T-helper 2 cell treated with Interferon-gamma antibody and Interleukin-4, amounts not matched to agents 5 μg/mL and 100 μg/mL, for 36 hours (primary cell): Measurements from ENCODE around the gene ADGRV1.
"Not testable (repeated sequence)": the region's sequence is repeated elsewhere in the genome, so short reads cannot be mapped to it uniquely, and the experiment has no call there.

ENCODE experiments used
- DNase-seq: peaks from one replicate; pipeline ENCODE4 v3.0.0; 2021; ENCODE audit warnings: low spot score
- H3K27ac Mint-ChIP-seq: one replicate; pipeline ENCODE4 v1.8.0; 2021; ENCODE audit warnings: mild to moderate bottlenecking, mixed read lengths
- H3K27me3 Mint-ChIP-seq: one replicate; pipeline ENCODE4 v1.8.0; 2021; ENCODE audit warnings: low read depth, mixed read lengths
- H3K36me3 Mint-ChIP-seq: one replicate; pipeline ENCODE4 v1.8.0; 2021; ENCODE audit warnings: low read depth, mixed read lengths
- H3K4me1 Mint-ChIP-seq: one replicate; pipeline ENCODE4 v1.8.0; 2021; ENCODE audit warnings: low read depth, mixed read lengths
- H3K4me3 Mint-ChIP-seq: one replicate; pipeline ENCODE4 v1.8.0; 2022; ENCODE audit warnings: mild to moderate bottlenecking, moderate library complexity, mixed read lengths
- H3K9me3 Mint-ChIP-seq: one replicate; pipeline ENCODE4 v1.8.0; 2021; ENCODE audit warnings: mixed read lengths

The ADGRV1 gene

DNA sequence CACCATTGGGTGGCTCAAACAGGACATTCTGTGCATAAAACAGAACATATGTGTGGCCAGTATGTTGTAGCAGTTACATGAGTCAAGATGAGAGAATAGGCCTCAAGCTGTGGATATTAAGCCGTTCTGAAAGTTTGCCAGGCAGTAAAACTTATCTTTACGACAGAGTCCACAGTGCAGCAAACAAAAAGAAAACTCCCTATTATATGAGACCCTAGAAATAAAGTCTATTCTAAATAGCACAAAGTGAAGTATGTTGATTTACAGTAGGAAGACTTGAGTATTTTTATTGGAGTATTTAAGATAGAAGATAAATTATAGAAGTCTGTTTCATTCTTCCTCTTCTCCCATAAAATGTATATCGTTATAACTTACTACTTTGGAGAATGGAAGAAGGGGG, 271.5 kb downstream of the ADGRV1 start:
- Mint-ChIP-seq H3K36me3 (no peaks in the 10 kb centered on the region), H3K9me3 (no peaks in the 10 kb centered on the region), H3K27ac (no peak overlapping the region), H3K4me3 (no peak overlapping the region), H3K4me1 (no peaks in the 10 kb centered on the region), H3K27me3 (peaks cover 7% of the 10 kb centered on the region)
- DNase-seq: no peak

- H3K27ac Mint-ChIP-seq: no peak overlapping the region
- H3K9me3 Mint-ChIP-seq: no peaks in the 10 kb centered on the region
- H3K27me3 Mint-ChIP-seq: peaks cover 3% of the 10 kb centered on the region
- H3K4me1 Mint-ChIP-seq: no peaks in the 10 kb centered on the region
- DNase-seq: no peak
- H3K4me3 Mint-ChIP-seq: no peak overlapping the region
- no peaks in the 10 kb centered on the region for H3K36me3 Mint-ChIP-seq
Measured at GRCh38 chr5:90833753-90834152, 275.2 kb downstream of the ADGRV1 start.

DNA sequence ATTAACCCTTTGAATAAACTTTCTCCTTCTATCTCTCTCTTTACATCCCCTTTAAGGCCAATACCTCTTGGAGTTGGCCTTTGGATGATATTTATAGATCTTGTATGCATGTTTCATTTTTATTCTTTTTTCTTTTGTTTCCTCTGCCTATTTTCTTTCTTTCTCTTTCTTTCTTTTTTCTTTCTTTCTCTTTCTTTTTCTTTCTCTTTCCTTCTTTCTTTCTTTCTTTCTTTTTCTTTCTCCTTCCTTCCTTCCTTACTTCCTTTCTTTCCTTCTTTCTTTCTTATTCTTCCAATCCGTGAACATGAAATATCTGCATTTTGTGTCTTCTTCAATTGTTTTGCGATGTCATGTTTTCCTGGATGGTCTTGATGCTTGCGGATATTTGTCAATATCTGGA, 276.1 kb downstream of the ADGRV1 start:
- Mint-ChIP-seq H3K4me3 (no peak overlapping the region), H3K27me3 (peaks cover 7% of the 10 kb centered on the region), H3K27ac (no peak overlapping the region), H3K9me3 (no peaks in the 10 kb centered on the region), H3K36me3 (no peaks in the 10 kb centered on the region), H3K4me1 (no peaks in the 10 kb centered on the region)
- DNase-seq: no peak

- Mint-ChIP-seq H3K27me3 (peaks cover 35% of the 10 kb centered on the region), H3K36me3 (no peaks in the 10 kb centered on the region), H3K4me3 (no peak overlapping the region), H3K9me3 (no peaks in the 10 kb centered on the region), H3K27ac (no peak overlapping the region), H3K4me1 (peaks cover 7% of the 10 kb centered on the region)
- DNase-seq: no peak
Measured at GRCh38 chr5:90843443-90843842, 284.8 kb downstream of the ADGRV1 start.

- no peak overlapping the region for H3K27ac Mint-ChIP-seq
- H3K36me3 Mint-ChIP-seq: no peaks in the 10 kb centered on the region
- peaks cover 30% of the 10 kb centered on the region for H3K27me3 Mint-ChIP-seq
- no peak overlapping the region for H3K4me3 Mint-ChIP-seq
- DNase-seq: no peak
- no peaks in the 10 kb centered on the region for H3K9me3 Mint-ChIP-seq
- peaks cover 7% of the 10 kb centered on the region for H3K4me1 Mint-ChIP-seq
Measured at GRCh38 chr5:90844931-90845330, 286.3 kb downstream of the ADGRV1 start.

- no peaks in the 10 kb centered on the region for H3K9me3 Mint-ChIP-seq
- peaks cover 24% of the 10 kb centered on the region for H3K27me3 Mint-ChIP-seq
- H3K4me1 Mint-ChIP-seq: peaks cover 7% of the 10 kb centered on the region
- DNase-seq: no peak
- no peak overlapping the region for H3K27ac Mint-ChIP-seq
- H3K4me3 Mint-ChIP-seq: no peak overlapping the region
- H3K36me3 Mint-ChIP-seq: no peaks in the 10 kb centered on the region
Measured at GRCh38 chr5:90845723-90846554, 287.3 kb downstream of the ADGRV1 start.

- not testable (repeated sequence) for H3K36me3 Mint-ChIP-seq
Measured at GRCh38 chr5:90847606-90848005, 289.0 kb downstream of the ADGRV1 start.

DNA sequence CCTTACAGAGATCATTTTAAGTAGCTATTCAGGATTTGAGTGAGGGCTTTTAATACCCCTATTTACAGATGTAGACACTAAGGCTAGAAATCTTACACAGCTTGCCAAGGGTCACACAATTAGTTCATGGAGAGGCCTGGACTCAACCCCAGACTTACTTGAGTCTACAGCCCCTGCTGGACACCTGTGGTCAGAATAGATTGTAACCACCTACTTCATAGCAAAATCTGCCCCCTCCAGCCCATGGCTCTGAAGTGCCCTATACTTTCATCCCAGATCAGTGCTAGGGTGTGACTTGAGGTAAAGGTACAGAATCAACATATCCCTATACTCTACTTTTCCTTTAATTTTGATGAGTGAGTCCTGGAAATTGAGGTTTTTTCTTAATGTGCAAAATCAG, 291.3 kb downstream of the ADGRV1 start:
- no peaks in the 10 kb centered on the region for H3K9me3 Mint-ChIP-seq
- no peaks in the 10 kb centered on the region for H3K36me3 Mint-ChIP-seq
- no peak for DNase-seq
- H3K27me3 Mint-ChIP-seq: peaks cover 26% of the 10 kb centered on the region
- no peaks in the 10 kb centered on the region for H3K4me1 Mint-ChIP-seq
- no peak overlapping the region for H3K27ac Mint-ChIP-seq
- no peak overlapping the region for H3K4me3 Mint-ChIP-seq

More at GRCh38 chr5:90847606-90848005, 289.0 kb downstream of the ADGRV1 start:
- peaks cover 35% of the 10 kb centered on the region for H3K27me3 Mint-ChIP-seq
- H3K27ac Mint-ChIP-seq, H3K4me3 Mint-ChIP-seq, DNase-seq, H3K9me3 Mint-ChIP-seq, H3K4me1 Mint-ChIP-seq: not testable (repeated sequence)

DNA sequence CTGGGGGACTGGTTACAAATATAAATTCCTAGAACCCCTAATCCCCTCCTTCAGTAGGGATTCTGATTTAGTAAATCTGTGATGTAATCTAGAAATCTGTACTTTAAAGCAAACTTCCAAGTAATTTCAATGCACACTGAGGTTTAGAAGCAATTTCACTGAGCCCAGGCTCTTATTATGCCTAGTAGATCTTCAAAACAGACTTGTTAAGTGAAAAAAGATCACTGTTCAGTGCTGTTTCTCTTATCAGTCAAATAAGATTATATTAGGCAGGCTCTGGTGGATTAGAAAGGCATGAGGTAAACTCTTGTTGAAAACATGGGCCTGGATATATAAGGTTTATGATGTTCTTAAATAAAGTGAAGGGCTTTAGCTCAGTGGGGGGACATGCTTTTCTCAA, 293.9 kb downstream of the ADGRV1 start:
- H3K27ac Mint-ChIP-seq: no peak overlapping the region
- no peaks in the 10 kb centered on the region for H3K9me3 Mint-ChIP-seq
- DNase-seq: no peak
- H3K36me3 Mint-ChIP-seq: no peaks in the 10 kb centered on the region
- no peak overlapping the region for H3K4me3 Mint-ChIP-seq
- no peaks in the 10 kb centered on the region for H3K4me1 Mint-ChIP-seq
- peaks cover 14% of the 10 kb centered on the region for H3K27me3 Mint-ChIP-seq

GRCh38 chr5:90853750-90854149, 295.2 kb downstream of the ADGRV1 start:
- H3K9me3 Mint-ChIP-seq: no peaks in the 10 kb centered on the region
- H3K27me3 Mint-ChIP-seq: peaks cover 17% of the 10 kb centered on the region
- no peak overlapping the region for H3K27ac Mint-ChIP-seq
- H3K36me3 Mint-ChIP-seq: no peaks in the 10 kb centered on the region
- no peak for DNase-seq
- no peak overlapping the region for H3K4me3 Mint-ChIP-seq
- no peaks in the 10 kb centered on the region for H3K4me1 Mint-ChIP-seq

DNA sequence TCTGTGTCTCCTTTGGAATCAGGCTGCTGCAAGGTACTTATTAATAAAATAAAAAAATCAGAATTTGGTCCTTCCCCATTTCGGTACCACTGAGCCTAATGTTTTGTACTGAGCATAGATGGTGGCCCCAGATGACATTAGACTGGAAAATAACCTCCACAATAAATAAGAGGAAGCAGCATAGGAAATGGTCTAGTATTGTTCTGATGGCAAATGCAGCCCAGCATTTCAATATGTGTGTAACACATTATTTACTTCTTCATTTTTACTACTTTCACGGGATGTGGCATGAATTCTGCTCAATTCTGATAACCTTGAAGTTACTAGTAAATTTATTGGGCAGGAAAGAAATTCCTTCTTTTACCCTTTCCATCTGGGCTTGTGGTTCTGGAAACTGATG, 295.6 kb downstream of the ADGRV1 start:
- no peaks in the 10 kb centered on the region for H3K36me3 Mint-ChIP-seq
- DNase-seq: no peak
- no peak overlapping the region for H3K4me3 Mint-ChIP-seq
- H3K4me1 Mint-ChIP-seq: no peaks in the 10 kb centered on the region
- no peaks in the 10 kb centered on the region for H3K9me3 Mint-ChIP-seq
- peaks cover 17% of the 10 kb centered on the region for H3K27me3 Mint-ChIP-seq
- H3K27ac Mint-ChIP-seq: no peak overlapping the region

DNA sequence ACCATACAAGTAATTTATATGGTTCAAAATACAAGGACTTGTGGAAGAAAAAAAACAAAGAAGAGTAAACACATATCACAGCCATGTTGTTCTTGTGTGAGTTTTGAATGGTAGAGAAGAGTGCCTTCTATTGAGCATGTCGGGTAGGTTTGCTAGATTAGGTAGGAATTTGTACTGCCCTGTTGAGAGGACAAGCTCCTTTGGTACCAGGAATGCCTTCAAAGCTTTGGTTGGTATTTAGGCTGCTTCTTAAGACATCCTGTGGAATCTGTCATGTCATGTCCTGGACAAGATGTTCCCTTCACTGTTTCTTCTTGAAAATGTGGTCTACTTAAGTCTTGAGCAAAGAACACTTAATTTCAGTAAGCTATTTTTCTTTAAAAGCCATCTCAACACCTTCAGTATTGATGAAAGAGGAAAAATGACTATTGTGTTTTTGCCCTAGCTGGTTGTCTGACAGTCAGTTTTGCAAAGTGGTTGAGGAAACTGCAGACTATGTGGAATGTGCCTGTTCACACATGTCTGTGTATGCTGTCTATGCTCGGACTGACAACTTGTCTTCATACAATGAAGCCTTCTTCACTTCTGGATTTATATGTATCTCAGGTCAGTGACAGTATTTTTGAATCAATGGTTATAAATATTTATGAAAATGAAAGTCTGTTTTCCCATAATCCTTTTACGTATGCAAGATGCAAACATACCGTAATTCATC, 296.9 kb downstream of the ADGRV1 start:
- Mint-ChIP-seq H3K4me3 (no peak overlapping the region), H3K9me3 (no peaks in the 10 kb centered on the region), H3K36me3 (no peaks in the 10 kb centered on the region), H3K4me1 (no peaks in the 10 kb centered on the region), H3K27me3 (peaks cover 17% of the 10 kb centered on the region), H3K27ac (no peak overlapping the region)
- DNase-seq: no peak

- Mint-ChIP-seq H3K36me3 (no peaks in the 10 kb centered on the region), H3K27ac (no peak overlapping the region), H3K4me1 (no peaks in the 10 kb centered on the region), H3K9me3 (no peaks in the 10 kb centered on the region), H3K27me3 (peaks cover 11% of the 10 kb centered on the region), H3K4me3 (no peak overlapping the region)
- DNase-seq: no peak
Measured at GRCh38 chr5:90861843-90862586, 303.4 kb downstream of the ADGRV1 start.

DNA sequence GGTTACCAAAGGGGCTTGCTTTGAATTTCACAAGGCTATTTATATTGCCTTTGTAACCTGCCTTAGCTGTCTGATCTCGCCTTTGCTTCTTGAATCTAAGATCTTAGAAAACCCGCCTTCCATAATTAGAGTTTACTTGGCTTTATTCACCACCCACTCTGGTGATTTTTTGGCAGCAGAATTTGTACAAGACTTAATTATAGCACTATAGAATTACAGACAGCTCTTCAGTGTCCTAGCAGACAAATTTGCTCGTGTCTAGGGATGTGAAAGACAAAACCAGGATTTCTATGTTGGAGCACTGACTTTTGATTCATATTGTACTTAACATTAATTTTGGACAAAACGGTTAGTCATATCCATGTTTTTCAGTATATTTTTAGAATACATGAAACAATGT, 306.6 kb downstream of the ADGRV1 start:
- Mint-ChIP-seq H3K4me3 (no peak overlapping the region), H3K27me3 (peaks cover 15% of the 10 kb centered on the region), H3K36me3 (no peaks in the 10 kb centered on the region), H3K27ac (no peak overlapping the region), H3K9me3 (no peaks in the 10 kb centered on the region), H3K4me1 (no peaks in the 10 kb centered on the region)
- DNase-seq: no peak
